ENCODE results near the gene RHBDL1.

The RHBDL1 gene

GRCh38 chr16:652454-653305 lies 22.8 kb upstream of the RHBDL1 start:
- DNase-seq (ENCODE audit: low read depth in 2 of 2): no peak

GRCh38 chr16:654034-654433 lies 21.4 kb upstream of the RHBDL1 start:
- DNase-seq (ENCODE audit: low read depth in 2 of 2): no peak

- DNase-seq (ENCODE audit: low read depth in 2 of 2): no peak
Observed at GRCh38 chr16:657487-657886, 18.0 kb upstream of the RHBDL1 start.

- DNase-seq (ENCODE audit: low read depth in 2 of 2): no peak
Observed at GRCh38 chr16:658679-659571, 16.5 kb upstream of the RHBDL1 start.

- no peak for DNase-seq (ENCODE audit: low read depth in 2 of 2)
Observed at GRCh38 chr16:659618-660017, 15.9 kb upstream of the RHBDL1 start.

- DNase-seq (ENCODE audit: low read depth in 2 of 2): no peak
Observed at GRCh38 chr16:660132-660458, 15.4 kb upstream of the RHBDL1 start.

GRCh38 chr16:660459-661183 lies 14.8 kb upstream of the RHBDL1 start:
- peak in 1 of 2 donors; percentile 67 for DNase-seq (ENCODE audit: low read depth in 2 of 2)

GRCh38 chr16:661184-661821 lies 14.2 kb upstream of the RHBDL1 start:
- DNase-seq (ENCODE audit: low read depth in 2 of 2): no peak

- DNase-seq (ENCODE audit: low read depth in 2 of 2): no peak
Observed at GRCh38 chr16:662095-662494, 13.4 kb upstream of the RHBDL1 start.

GRCh38 chr16:662597-662996 lies 12.9 kb upstream of the RHBDL1 start:
- DNase-seq (ENCODE audit: low read depth in 2 of 2): no peak

- no peak for DNase-seq (ENCODE audit: low read depth in 2 of 2)
Observed at GRCh38 chr16:666572-666971, 8.9 kb upstream of the RHBDL1 start.

- no peak for DNase-seq (ENCODE audit: low read depth in 2 of 2)
Observed at GRCh38 chr16:667113-667779, 8.2 kb upstream of the RHBDL1 start.

GRCh38 chr16:667780-668518 lies 7.5 kb upstream of the RHBDL1 start, which contains the start of gene RHOT2:
Gene RHOT2, plus strand, starts transcription at chr16:668132. Its CDS starts 68 bp downstream, at chr16:668200.
- peak; percentile 90 to 95 for DNase-seq (ENCODE audit: low read depth in 2 of 2)

- DNase-seq (ENCODE audit: low read depth in 2 of 2): no peak
Observed at GRCh38 chr16:668519-669171, 6.8 kb upstream of the RHBDL1 start.

- no peak for DNase-seq (ENCODE audit: low read depth in 2 of 2)
Observed at GRCh38 chr16:669666-670065, 5.8 kb upstream of the RHBDL1 start.

GRCh38 chr16:670485-671352 lies 4.8 kb upstream of the RHBDL1 start:
- no peak for DNase-seq (ENCODE audit: low read depth in 2 of 2)

GRCh38 chr16:671353-672131 lies 3.9 kb upstream of the RHBDL1 start:
- no peak for DNase-seq (ENCODE audit: low read depth in 2 of 2)

GRCh38 chr16:672371-672770 lies 3.1 kb upstream of the RHBDL1 start:
- no peak for DNase-seq (ENCODE audit: low read depth in 2 of 2)
